ENCODE data around the gene CAPN8.

Gene CAPN8

GRCh38 chr1:223702735-223703667 lies 37.5 kb upstream of the CAPN8 start:
- no peak for DNase-seq (ENCODE audit: low read depth, low spot score)

GRCh38 chr1:223700942-223701637 lies 35.6 kb upstream of the CAPN8 start:
- DNase-seq (ENCODE audit: low read depth, low spot score): no peak

GRCh38 chr1:223700388-223700918 lies 35.0 kb upstream of the CAPN8 start:
- no peak for DNase-seq (ENCODE audit: low read depth, low spot score)

- no peak for DNase-seq (ENCODE audit: low read depth, low spot score)
Observed at GRCh38 chr1:223695941-223696340, 30.4 kb upstream of the CAPN8 start.

GRCh38 chr1:223695014-223695548 lies 29.6 kb upstream of the CAPN8 start:
- no peak for DNase-seq (ENCODE audit: low read depth, low spot score)

GRCh38 chr1:223691121-223691520 lies 25.6 kb upstream of the CAPN8 start:
- no peak for DNase-seq (ENCODE audit: low read depth, low spot score)

- no peak for DNase-seq (ENCODE audit: low read depth, low spot score)
Observed at GRCh38 chr1:223684488-223684792, 18.9 kb upstream of the CAPN8 start.

- DNase-seq (ENCODE audit: low read depth, low spot score): peak; percentile 33
Observed at GRCh38 chr1:223683586-223684487, 18.3 kb upstream of the CAPN8 start.

- no peak for DNase-seq (ENCODE audit: low read depth, low spot score)
Observed at GRCh38 chr1:223682502-223682901, 17.0 kb upstream of the CAPN8 start.

- DNase-seq (ENCODE audit: low read depth, low spot score): no peak
Observed at GRCh38 chr1:223680188-223680587, 14.7 kb upstream of the CAPN8 start.

- DNase-seq (ENCODE audit: low read depth, low spot score): no peak
Observed at GRCh38 chr1:223678841-223679240, 13.3 kb upstream of the CAPN8 start.

GRCh38 chr1:223674119-223674890 lies 8.8 kb upstream of the CAPN8 start:
- DNase-seq (ENCODE audit: low read depth, low spot score): no peak

- no peak for DNase-seq (ENCODE audit: low read depth, low spot score)
Observed at GRCh38 chr1:223670458-223671159, 5.1 kb upstream of the CAPN8 start.

- no peak for DNase-seq (ENCODE audit: low read depth, low spot score)
Observed at GRCh38 chr1:223669003-223669795, 3.7 kb upstream of the CAPN8 start.

GRCh38 chr1:223667484-223668182 lies 2.1 kb upstream of the CAPN8 start:
- no peak for DNase-seq (ENCODE audit: low read depth, low spot score)

GRCh38 chr1:223664106-223664505 lies 1.4 kb downstream of the CAPN8 start:
- DNase-seq (ENCODE audit: low read depth, low spot score): no peak

GRCh38 chr1:223662943-223663342 lies 2.6 kb downstream of the CAPN8 start:
- DNase-seq (ENCODE audit: low read depth, low spot score): no peak

GRCh38 chr1:223659711-223660110 lies 5.8 kb downstream of the CAPN8 start:
- no peak for DNase-seq (ENCODE audit: low read depth, low spot score)

- DNase-seq (ENCODE audit: low read depth, low spot score): no peak
Observed at GRCh38 chr1:223657978-223658377, 7.5 kb downstream of the CAPN8 start.

Measured in activated naive CD8-positive, alpha-beta T cell treated with anti-CD3 and anti-CD28 coated beads, Interleukin-2, amount 50 U/mL, for 16 hours (primary cell).